Endothelial cell of umbilical vein (primary cell): ENCODE measurements around the gene CNEP1R1. TPM values are rescaled to one million over a fixed set of nuclear protein-coding genes. Genes with fewer than 3 reads are reported as not detected.

Experiments used
- BruUV-seq: library from RNA; stranded (reverse); fragments of 400-500 nt; replicated peaks from 2 replicates; lab custom pipeline; 2021; lab: Mats Ljungman, UMichigan
- CTCF ChIA-PET: fragments of 300-600, 350-600 bp; sonication (Branson Sonifier 250); formaldehyde crosslinking; loops from one replicate; lab custom pipeline; 2021; ENCODE audit warnings: antibody characterized with exemption, inconsistent platforms; lab: Charles Lee
- POLR2A ChIA-PET: fragments of 300-600, 350-600 bp; sonication (Branson Sonifier 250); formaldehyde crosslinking; loops from one replicate; lab custom pipeline; 2021; ENCODE audit warnings: antibody characterized with exemption, inconsistent platforms; lab: Charles Lee
- DNase-seq: peaks from one replicate; pipeline ENCODE4 v3.0.0-alpha.2; 2011; ENCODE audit warnings: low read depth, low spot score
- FAIRE-seq: peaks from 2 replicates; lab custom pipeline; 2011; peaks lifted over from hg19 to GRCh38; lab: Jason Lieb, UNC
- H2AFZ ChIP-seq: 2 replicates; pipeline ENCODE4 v1.6.0; 2012; ENCODE audit warnings: low read depth, low read length, control low read depth, inconsistent platforms
- H3K27ac ChIP-seq: 2 replicates; pipeline ENCODE4 v1.5.1; 2011; ENCODE audit warnings: low read depth, mild to moderate bottlenecking, control low read depth, low read length, moderate library complexity; ENCODE audit not compliant: insufficient read depth
- H3K27me3 ChIP-seq, 2 experiments: 2 replicates each; pipeline versions ENCODE4 v1.6.0 to v1.6.1; 2011; ENCODE audit warnings: low read length in 2 of 2, mixed read lengths in 1 of 2; ENCODE audit not compliant: control insufficient read depth in 2 of 2, insufficient read depth in 2 of 2
- H3K36me3 ChIP-seq, 2 experiments: 2 replicates in 1 of 2; 3 replicates in 1 of 2; pipeline ENCODE4 v1.5.1; 2011; ENCODE audit warnings: low read length in 2 of 2, mild to moderate bottlenecking in 1 of 2, moderate library complexity in 1 of 2; ENCODE audit not compliant: control insufficient read depth in 2 of 2, insufficient read depth in 2 of 2; ENCODE audit errors: extremely low read depth in 1 of 2
- H3K4me1 ChIP-seq: 3 replicates; pipeline ENCODE4 v1.5.1; 2011; ENCODE audit warnings: mild to moderate bottlenecking, low read length; ENCODE audit not compliant: control insufficient read depth, insufficient read depth; ENCODE audit errors: extremely low read depth
- H3K4me2 ChIP-seq: 2 replicates; pipeline ENCODE4 v1.6.1; 2011; ENCODE audit warnings: low read length, control low read depth, mixed read lengths; ENCODE audit not compliant: insufficient read depth
- H3K4me3 ChIP-seq, 3 experiments: fragments of 200-600 bp in 1 of 3; sonication (generic), shearing (Covaris generic) in 1 of 3; replicated peaks in 1 of 3; 2 replicates each; pipeline ENCODE4 v1.5.1; 2011 to 2016; ENCODE audit warnings: control low read depth in 3 of 3, low read length in 3 of 3, mild to moderate bottlenecking in 2 of 3, inconsistent platforms in 1 of 3, low read depth in 1 of 3, moderate library complexity in 1 of 3; ENCODE audit not compliant: insufficient read depth in 1 of 3
- H3K79me2 ChIP-seq: 2 replicates; pipeline ENCODE4 v1.6.0; 2012; ENCODE audit warnings: low read length, inconsistent platforms; ENCODE audit not compliant: control insufficient read depth, insufficient read depth
- H3K9ac ChIP-seq: replicated peaks from 2 replicates; pipeline ENCODE3; 2011; ENCODE audit warnings: low read length, control low read depth; ENCODE audit not compliant: insufficient read depth; ENCODE audit errors: extremely low read depth
- H3K9me1 ChIP-seq: replicated peaks from 3 replicates; pipeline ENCODE4 v1.6.0; 2011; ENCODE audit warnings: mild to moderate bottlenecking, low read length; ENCODE audit not compliant: control insufficient read depth, insufficient read depth; ENCODE audit errors: extremely low read depth
- H3K9me3 ChIP-seq: replicated peaks from 2 replicates; pipeline ENCODE4 v1.5.1; 2012; ENCODE audit warnings: low read length, inconsistent platforms; ENCODE audit not compliant: control insufficient read depth, insufficient read depth
- H4K20me1 ChIP-seq: replicated peaks from 2 replicates; pipeline ENCODE3; 2011; ENCODE audit warnings: mild to moderate bottlenecking, low read length; ENCODE audit not compliant: control insufficient read depth, insufficient read depth; ENCODE audit errors: extremely low read depth
- CTCF ChIP-seq, 2 donors: IDR thresholded peaks; 1 replicate in 1 of 2; 2 replicates in 1 of 2; pipeline ENCODE4 v1.5.1; 2011; ENCODE audit warnings: low read length in 2 of 2, mild to moderate bottlenecking in 2 of 2, moderate library complexity in 2 of 2, control low read depth in 1 of 2, inconsistent platforms in 1 of 2, low read depth in 1 of 2; ENCODE audit not compliant: insufficient read depth in 1 of 2; ENCODE audit errors: extremely low read depth in 1 of 2
- EZH2 ChIP-seq: IDR thresholded peaks from 2 replicates; pipeline ENCODE4 v1.6.1; 2012; ENCODE audit warnings: borderline replicate concordance, low read depth, mild to moderate bottlenecking, moderate library complexity, low read length, inconsistent platforms; ENCODE audit not compliant: severe bottlenecking
- FOS ChIP-seq: IDR thresholded peaks from 2 replicates; pipeline ENCODE4 v1.6.1; 2011; ENCODE audit warnings: mild to moderate bottlenecking, low read length, moderate library complexity, borderline replicate concordance; ENCODE audit not compliant: insufficient read depth
- GATA2 ChIP-seq: IDR thresholded peaks from 2 replicates; pipeline ENCODE4 v1.7.0; 2011; ENCODE audit warnings: low read depth, mild to moderate bottlenecking, moderate library complexity, mixed read lengths, low read length; ENCODE audit not compliant: insufficient read length, insufficient read depth
- JUN ChIP-seq: IDR thresholded peaks from 2 replicates; pipeline ENCODE4 v1.6.1; 2011; ENCODE audit warnings: borderline replicate concordance, low read depth; ENCODE audit not compliant: insufficient read length, insufficient read depth
- MYC ChIP-seq: IDR thresholded peaks from one replicate; pipeline ENCODE4 v1.6.1; 2011; ENCODE audit warnings: mild to moderate bottlenecking, low read depth, low read length
- POLR2A ChIP-seq: IDR thresholded peaks from 2 replicates; pipeline ENCODE4 v1.6.1; 2012; ENCODE audit warnings: low read depth, mild to moderate bottlenecking, control low read depth, low read length
- POLR2AphosphoS5 ChIP-seq: IDR thresholded peaks from 2 replicates; pipeline ENCODE4 v1.6.1; 2012; ENCODE audit warnings: low read depth, mild to moderate bottlenecking, control low read depth, low read length, moderate library complexity; ENCODE audit not compliant: insufficient read depth
- dilution Hi-C: fragments of 300-500 bp; cut with MboI; formaldehyde crosslinking; loops from one replicate; pipeline ENCODE4 v1.15.0; 2019; ENCODE audit warnings: low sequenced_read_pairs; ENCODE audit not compliant: extremely low pct_ligation_motif_present
- intact Hi-C: fragments of 100-400 bp; cut with micrococcal nuclease; formaldehyde crosslinking; loops from one replicate; pipeline ENCODE4 v1.10.0; 2022
- polyA plus RNA-seq, 4 experiments: library from polyadenylated mRNA; depleted of rRNA in 3 of 4; stranded (reverse) in 3 of 4; unstranded in 1 of 4; fragments of >200 nt; gene quantifications; 2 replicates each; pipeline versions ENCODE4 v1.2.1 to v1.2.3, GENCODE V29; 2011 to 2012; ENCODE audit warnings: missing spikeins in 1 of 4
- total RNA-seq: library from RNA; stranded (reverse); gene quantifications from 2 replicates; pipeline ENCODE4 v1.2.3, GENCODE V29; 2021
- TF ChIP-seq, protein P1 (sequence below): IDR thresholded peaks from 2 replicates; pipeline ENCODE4 v1.6.1; 2011; ENCODE audit not compliant: insufficient read depth, insufficient read length

Gene CNEP1R1
- total and polyA plus RNA-seq, 2 donors (not counting 3 experiments of a cell fraction or from before 2014, with no cell fraction given) = 15.3 to 23.2 TPM

GRCh38 chr16:50047864-50048263 is 22.8 kb downstream of the CNEP1R1 start:
- DNase-seq (no peak), FAIRE-seq (no peak)
- H3K9me1 ChIP-seq = no peaks in the 10 kb centered on the region
- intact Hi-C loops = no loop called here
- H3K36me3 ChIP-seq = no peaks in the 10 kb centered on the region
- no peak overlapping the region for H3K4me3 ChIP-seq
- dilution Hi-C loops = no loop called here
- H3K27me3 ChIP-seq = peaks cover 0 to 2% of the 10 kb centered on the region in 2 experiments
- no TSS peak for BruUV-seq
- TF ChIP-seq, protein P1, sequence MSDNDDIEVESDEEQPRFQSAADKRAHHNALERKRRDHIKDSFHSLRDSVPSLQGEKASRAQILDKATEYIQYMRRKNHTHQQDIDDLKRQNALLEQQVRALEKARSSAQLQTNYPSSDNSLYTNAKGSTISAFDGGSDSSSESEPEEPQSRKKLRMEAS = no peak
- TF ChIP-seq MYC = no peak
- no peak for TF ChIP-seq GATA2
- TF ChIP-seq EZH2 = no peak
- no peak for TF ChIP-seq FOS
- TF ChIP-seq POLR2A = no peak
- no peak for TF ChIP-seq POLR2AphosphoS5
- TF ChIP-seq CTCF (IDR thresholded peaks at IDR 0.05; ENCODE audit: extremely low read depth in 1 of 2, insufficient read depth in 1 of 2, low read depth in 1 of 2, low read length in 2 of 2) = no peak
- TF ChIP-seq JUN = no peak
- CTCF ChIA-PET = no interaction called here
- POLR2A ChIA-PET = no interaction called here
- H3K27ac ChIP-seq = no peak overlapping the region
- H3K9ac ChIP-seq = no peak overlapping the region
- H3K9me3 ChIP-seq = no peaks in the 10 kb centered on the region
- no peak overlapping the region for H3K4me2 ChIP-seq
- H3K4me1 ChIP-seq = no peaks in the 10 kb centered on the region
- H3K79me2 ChIP-seq = no peaks in the 10 kb centered on the region
- H2AFZ ChIP-seq = no peak overlapping the region
- no peaks in the 10 kb centered on the region for H4K20me1 ChIP-seq
